Urothelium cell line (cell line): ENCODE measurements around the gene BLVRB.
"Not testable (repeated sequence)": the region's sequence is repeated elsewhere in the genome, so short reads cannot be mapped to it uniquely, and the experiment has no call there.

ENCODE experiments used
- DNase-seq: peaks from one replicate; pipeline ENCODE4 v3.0.0; 2011; ENCODE audit warnings: low spot score, mixed read lengths
- FAIRE-seq: peaks from 2 replicates; lab custom pipeline; 2011; peaks lifted over from hg19 to GRCh38; lab: Jason Lieb, UNC

BLVRB gene

DNA sequence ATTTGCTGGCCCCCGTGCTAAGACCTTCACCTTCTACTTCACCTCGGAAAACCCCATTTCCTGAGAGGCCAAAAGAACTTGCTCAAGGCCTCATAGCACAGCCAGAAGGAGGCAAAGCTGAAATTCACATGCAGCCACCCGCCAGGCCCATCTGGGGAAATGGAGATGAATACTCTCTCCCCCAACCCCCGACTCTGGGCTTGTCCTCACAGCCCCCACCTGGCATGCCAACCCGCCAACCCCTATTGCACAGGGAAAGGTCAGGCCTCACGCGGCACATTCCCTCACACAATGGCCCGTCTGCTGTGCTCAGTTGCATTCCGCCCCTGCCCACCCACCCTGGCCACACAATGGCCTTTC is 55.5 kb downstream of the BLVRB start:
- FAIRE-seq (no peak), DNase-seq (no peak)

DNA sequence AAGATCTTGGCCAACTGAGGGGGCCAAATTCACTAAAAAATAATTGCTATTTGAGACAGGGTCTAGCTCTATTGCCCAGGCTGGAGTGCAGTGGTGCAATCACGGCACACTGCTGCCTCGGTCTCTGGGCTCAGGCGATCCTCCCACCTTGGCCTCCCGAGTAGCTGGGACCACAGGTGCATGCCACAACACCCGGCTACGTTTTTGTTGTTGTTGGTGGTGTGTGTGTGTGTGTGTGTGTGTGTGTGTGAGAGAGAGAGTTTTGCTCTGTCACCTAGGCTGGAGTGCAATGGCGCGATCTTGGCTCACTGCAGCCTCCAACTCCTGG is 57.0 kb downstream of the BLVRB start:
- DNase-seq, FAIRE-seq: not testable (repeated sequence)

- FAIRE-seq (no peak), DNase-seq (no peak)
Observed at GRCh38 chr19:40407714-40408597, 57.6 kb downstream of the BLVRB start.

- FAIRE-seq, result no peak
Observed at GRCh38 chr19:40403262-40403984, 62.1 kb downstream of the BLVRB start.

DNA sequence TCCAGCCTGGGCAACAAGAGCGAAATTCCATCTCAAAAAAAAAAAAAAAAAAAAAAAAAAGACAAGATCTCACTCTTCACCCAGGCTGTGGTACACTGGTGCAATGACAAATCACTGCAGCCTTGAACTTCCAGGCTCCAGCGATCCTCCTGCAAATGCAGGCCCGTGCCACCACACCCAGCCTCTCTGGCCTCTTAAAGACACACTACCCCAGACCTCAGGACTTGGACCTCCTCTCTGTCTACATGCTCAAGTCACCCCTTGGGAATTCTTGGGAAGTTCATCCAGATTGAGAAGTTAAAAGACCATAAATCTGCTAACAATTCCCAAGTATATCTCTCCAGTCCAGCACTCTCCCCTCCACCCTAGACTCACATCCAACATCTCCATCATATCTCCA is 65.0 kb downstream of the BLVRB start:
- FAIRE-seq (no peak), DNase-seq (no peak)

More at GRCh38 chr19:40403262-40403984, 62.1 kb downstream of the BLVRB start:
- DNase-seq, result peak; percentile 96

- no peak for DNase-seq
- no peak for FAIRE-seq
Observed at GRCh38 chr19:40398417-40399131, 67.0 kb downstream of the BLVRB start.
